IMR-90 (cell line): ENCODE results near the gene INTS14. TPM values are rescaled to one million over a fixed set of nuclear protein-coding genes. Genes with fewer than 3 reads are reported as not detected.

Experiments
- ATAC-seq: fragments of 200-7000 bp; cut with Tn5 transposase; 2 replicates; pipeline ENCODE4 v1.9.1; 2020; ENCODE audit warnings: low read depth, mild to moderate bottlenecking, moderate library complexity
- BruUV-seq: library from RNA; stranded (reverse); fragments of 400-500 nt; replicated peaks from 2 replicates; lab custom pipeline; 2021; lab: Mats Ljungman, UMichigan
- CTCF ChIA-PET: fragments of 300-600 bp; formaldehyde crosslinking; extraction: SDS; loops from one replicate; lab custom pipeline; 2021; ENCODE audit warnings: antibody characterized with exemption; lab: Yijun Ruan, JAX
- POLR2A ChIA-PET: fragments of 300-600 bp; sonication (Branson Sonifier 250); formaldehyde crosslinking; loops from one replicate; lab custom pipeline; 2022; ENCODE audit warnings: antibody characterized with exemption; ENCODE audit not compliant: unreplicated experiment; lab: Charles Lee
- DNase-seq: peaks from one replicate; pipeline ENCODE4 v3.0.0; 2013
- H2AFZ ChIP-seq: replicated peaks from 2 replicates; pipeline ENCODE3; 2013; ENCODE audit warnings: low read length, mild to moderate bottlenecking; ENCODE audit not compliant: poor library complexity
- H2AK5ac ChIP-seq: 2 replicates; pipeline ENCODE4 v1.6.1; 2013; ENCODE audit warnings: low read depth, low read length, inconsistent platforms
- H2AK9ac ChIP-seq: replicated peaks from 2 replicates; pipeline ENCODE3; 2013; ENCODE audit warnings: mild to moderate bottlenecking, low read depth, low read length, moderate library complexity; ENCODE audit not compliant: poor library complexity
- H2BK120ac ChIP-seq: 2 replicates; pipeline ENCODE4 v1.6.1; 2013; ENCODE audit warnings: low read depth, low read length, inconsistent platforms
- H2BK15ac ChIP-seq: 3 replicates; pipeline ENCODE4 v1.6.1; 2013; ENCODE audit warnings: low read depth, low read length, inconsistent platforms
- H2BK20ac ChIP-seq: 2 replicates; pipeline ENCODE4 v1.6.1; 2013; ENCODE audit warnings: low read depth, mild to moderate bottlenecking, inconsistent platforms, low read length, moderate library complexity
- H2BK5ac ChIP-seq: 2 replicates; pipeline ENCODE4 v1.6.1; 2013; ENCODE audit warnings: mild to moderate bottlenecking, low read depth, low read length, inconsistent platforms; ENCODE audit not compliant: poor library complexity, severe bottlenecking
- H3K14ac ChIP-seq: replicated peaks from 2 replicates; pipeline ENCODE4 v1.6.1; 2013; ENCODE audit warnings: low read depth, low read length, inconsistent platforms
- H3K18ac ChIP-seq: 2 replicates; pipeline ENCODE4 v1.6.1; 2013; ENCODE audit warnings: low read depth, low read length, control low read depth
- H3K23ac ChIP-seq: 2 replicates; pipeline ENCODE4 v1.6.1; 2013; ENCODE audit warnings: low read depth, low read length, inconsistent platforms
- H3K27ac ChIP-seq: 2 replicates; pipeline ENCODE4 v1.5.1; 2013; ENCODE audit warnings: mild to moderate bottlenecking, control low read depth, low read length; ENCODE audit not compliant: insufficient read depth
- H3K27me3 ChIP-seq: 2 replicates; pipeline ENCODE4 v1.6.1; 2013; ENCODE audit warnings: low read length; ENCODE audit not compliant: control insufficient read depth, insufficient read depth
- H3K36me3 ChIP-seq: 2 replicates; pipeline ENCODE4 v1.6.1; 2013; ENCODE audit warnings: low read length, mixed read lengths; ENCODE audit not compliant: control insufficient read depth, insufficient read depth
- H3K4ac ChIP-seq: 2 replicates; pipeline ENCODE4 v1.6.1; 2013; ENCODE audit warnings: low read depth, low read length, inconsistent platforms
- H3K4me1 ChIP-seq: 2 replicates; pipeline ENCODE4 v1.6.1; 2013; ENCODE audit warnings: low read length, mixed read lengths; ENCODE audit not compliant: control insufficient read depth, insufficient read depth
- H3K4me2 ChIP-seq: 2 replicates; pipeline ENCODE4 v1.6.1; 2013; ENCODE audit warnings: low read depth, mild to moderate bottlenecking, control low read depth, low read length, moderate library complexity
- H3K4me3 ChIP-seq: 2 replicates; pipeline ENCODE4 v1.5.1; 2013; ENCODE audit warnings: low read depth, mild to moderate bottlenecking, control low read depth, low read length, moderate library complexity; ENCODE audit not compliant: insufficient read depth
- H3K56ac ChIP-seq: 2 replicates; pipeline ENCODE4 v1.6.1; 2013; ENCODE audit warnings: low read length, inconsistent platforms; ENCODE audit not compliant: insufficient read depth; ENCODE audit errors: extremely low read depth
- H3K79me1 ChIP-seq, 2 experiments: 2 replicates each; pipeline ENCODE4 v1.6.1; 2013; ENCODE audit warnings: low read length in 2 of 2, inconsistent platforms in 1 of 2, low read depth in 1 of 2
- H3K9ac ChIP-seq: 2 replicates; pipeline ENCODE4 v1.6.1; 2013; ENCODE audit warnings: low read depth, low read length, control low read depth
- H3K9me1 ChIP-seq: 2 replicates; pipeline ENCODE4 v1.6.1; 2013; ENCODE audit warnings: low read length, inconsistent platforms; ENCODE audit not compliant: insufficient read depth
- H3K9me3 ChIP-seq: 2 replicates; pipeline ENCODE4 v1.6.1; 2013; ENCODE audit warnings: low read length; ENCODE audit not compliant: control insufficient read depth, insufficient read depth
- H4K20me1 ChIP-seq: 2 replicates; pipeline ENCODE4 v1.6.1; 2013; ENCODE audit warnings: low read length, inconsistent platforms; ENCODE audit not compliant: insufficient read depth
- H4K5ac ChIP-seq: 2 replicates; pipeline ENCODE4 v1.6.1; 2013; ENCODE audit warnings: mild to moderate bottlenecking, low read depth, low read length, control low read depth
- H4K8ac ChIP-seq, 2 experiments: 2 replicates each; pipeline ENCODE4 v1.6.1; 2013; ENCODE audit warnings: low read depth in 2 of 2, low read length in 2 of 2, control low read depth in 1 of 2, inconsistent platforms in 1 of 2
- H4K91ac ChIP-seq: 2 replicates; pipeline ENCODE4 v1.6.1; 2013; ENCODE audit warnings: low read depth, low read length, inconsistent platforms; ENCODE audit not compliant: insufficient read depth
- BHLHE40 ChIP-seq: fragments of 150-350 bp; IDR thresholded peaks from 2 replicates; pipeline ENCODE4 v1.6.1; 2016; ENCODE audit warnings: mild to moderate bottlenecking, low read depth, low read length
- CTCF ChIP-seq: conservative IDR thresholded peaks from 2 replicates; pipeline ENCODE4 v1.5.1; 2012; ENCODE audit warnings: mild to moderate bottlenecking, low read depth, low read length, improper control_type of control experiment
- ELK1 ChIP-seq: fragments of 150-350 bp; IDR thresholded peaks from 2 replicates; pipeline ENCODE4 v1.6.1; 2016; ENCODE audit warnings: low read depth, mild to moderate bottlenecking, low read length, moderate library complexity, borderline replicate concordance
- FOS ChIP-seq: fragments of 150-350 bp; IDR thresholded peaks from 2 replicates; pipeline ENCODE4 v1.6.1; 2016; ENCODE audit warnings: low read depth, low read length
- MAFK ChIP-seq: IDR thresholded peaks from 2 replicates; pipeline ENCODE4 v1.6.1; 2012; ENCODE audit warnings: low read depth, low read length, improper control_type of control experiment
- MAZ ChIP-seq: IDR thresholded peaks from 2 replicates; pipeline ENCODE4 v1.6.1; 2012; ENCODE audit warnings: low read depth, mild to moderate bottlenecking, low read length, improper control_type of control experiment, moderate library complexity, borderline replicate concordance
- RFX5 ChIP-seq: IDR thresholded peaks from 2 replicates; pipeline ENCODE4 v1.8.0; 2012; ENCODE audit warnings: low read depth, mild to moderate bottlenecking, low read length, moderate library complexity
- USF2 ChIP-seq: fragments of 150-350 bp; IDR thresholded peaks from 2 replicates; pipeline ENCODE4 v1.6.1; 2017; ENCODE audit warnings: mild to moderate bottlenecking, antibody characterized with exemption, low read length, low read depth
- WGBS, 2 experiments: methylation state at CpG; one replicate each; pipeline versions ENCODE4 v1.1.5 to v1.1.7; 2013; ENCODE audit warnings: missing lambda C conversion rate in 2 of 2; ENCODE audit not compliant: insufficient read length in 1 of 2; ENCODE audit errors: extremely low coverage in 2 of 2; 5-methylcytosine and 5-hydroxymethylcytosine counted together
- dilution Hi-C: fragments of 300-500 bp; cut with HindIII; formaldehyde crosslinking; loops from one replicate; pipeline ENCODE4 v1.14.3; 2018; ENCODE audit warnings: low sequenced_read_pairs; ENCODE audit not compliant: unreplicated experiment
- in situ Hi-C: fragments of 300-500 bp; cut with MboI; formaldehyde crosslinking; loops from 3 replicates; pipeline ENCODE4 v1.14.3; 2019; ENCODE audit warnings: low sequenced_read_pairs, inconsistent platforms, mixed read lengths
- intact Hi-C: fragments of 100-400 bp; cut with micrococcal nuclease; formaldehyde crosslinking; loops from 2 replicates; pipeline ENCODE4 v1.10.0; 2022
- polyA plus RNA-seq, 3 experiments: library from polyadenylated mRNA; depleted of rRNA; stranded (reverse); fragments of >200 nt; gene quantifications; 2 replicates each; pipeline ENCODE4 v1.2.3, GENCODE V29; 2012; ENCODE audit warnings: low replicate concordance in 1 of 3
- total RNA-seq: library from RNA; depleted of rRNA; stranded (reverse); fragments of >200 nt; gene quantifications from 2 replicates; pipeline ENCODE4 v1.2.3, GENCODE V29; 2012

INTS14 gene
- total and polyA plus RNA-seq, 2 of the 4 experiments (the other 2 are of a cell fraction): 22.9 to 39.5 TPM

- no peak for TF ChIP-seq FOS
- no peak for TF ChIP-seq MAFK
- no peak for TF ChIP-seq BHLHE40
These were observed 54.3 kb downstream of the INTS14 start (continued) for GRCh38 chr15:65556622-65557021.

GRCh38 chr15:65553691-65554090 lies 57.2 kb downstream of the INTS14 start:
- in situ Hi-C loops (no loop called here), intact Hi-C loops (no loop called here), dilution Hi-C loops (no loop called here)
- CTCF ChIA-PET: no interaction called here
- Histone ChIP-seq H4K8ac (no peak overlapping the region), H3K9me3 (no peaks in the 10 kb centered on the region), H3K9me1 (peaks cover 15% of the 10 kb centered on the region), H3K14ac (no peak overlapping the region), H3K56ac (no peak overlapping the region), H4K91ac (no peak overlapping the region), H2AK9ac (no peak overlapping the region), H3K27ac (no peak overlapping the region), H3K4me2 (no peak overlapping the region), H2BK5ac (no peak overlapping the region), H2BK15ac (no peak overlapping the region), H4K5ac (no peak overlapping the region), H3K27me3 (no peaks in the 10 kb centered on the region), H3K4me1 (peaks cover 7% of the 10 kb centered on the region), H3K18ac (no peak overlapping the region), H2BK20ac (no peak overlapping the region), H2AK5ac (no peak overlapping the region), H2BK120ac (no peak overlapping the region), H3K9ac (no peak overlapping the region), H4K20me1 (peaks cover 25% of the 10 kb centered on the region), H2AFZ (no peak overlapping the region), H3K4ac (no peak overlapping the region), H3K23ac (no peak overlapping the region), H3K4me3 (no peak overlapping the region), H3K36me3 (peaks cover 8% of the 10 kb centered on the region), H3K79me1 (peaks cover 37 to 67% of the 10 kb centered on the region in 2 experiments)
- TF ChIP-seq MAZ (no peak), RFX5 (no peak), CTCF (no peak), USF2 (no peak), ELK1 (no peak)
- POLR2A ChIA-PET: no interaction called here
- DNase-seq (no peak), ATAC-seq (no peak)
- no TSS peak for BruUV-seq
- no CpG with 5 or more reads among the region's 3 CpGs for WGBS, 2 experiments
